Calu3 (cell line): ENCODE results near the gene GALR3. TPM values are rescaled to one million over a fixed set of nuclear protein-coding genes. Genes with fewer than 3 reads are reported as not detected.
A peak's percentile ranks its signal among the peaks of the same experiment; 100 is the strongest.

ENCODE experiments used
- Bru-seq: library from RNA; stranded (reverse); fragments of 400-500 nt; gene quantifications from one replicate; lab custom pipeline; 2021; lab: Mats Ljungman, UMichigan
- BruChase-seq, 2 experiments: library from RNA; stranded (reverse); fragments of 400-500 nt; gene quantifications; one replicate each; lab custom pipeline; 2021; lab: Mats Ljungman, UMichigan
- BruUV-seq: library from RNA; stranded (reverse); fragments of 400-500 nt; replicated peaks from 2 replicates; lab custom pipeline; 2021; lab: Mats Ljungman, UMichigan
- CTCF ChIA-PET: fragments of 300-600 bp; sonication (Branson Sonifier 250); formaldehyde crosslinking; loops from one replicate; lab custom pipeline; 2022; ENCODE audit warnings: antibody characterized with exemption; lab: Charles Lee
- DNase-seq: peaks from one replicate; pipeline ENCODE4 v3.0.0; 2022
- H3K27ac Mint-ChIP-seq: one replicate; pipeline ENCODE4 v1.8.0; 2022; ENCODE audit warnings: mixed read lengths; ENCODE audit not compliant: unreplicated experiment
- H3K27me3 Mint-ChIP-seq: one replicate; pipeline ENCODE4 v1.8.0; 2022; ENCODE audit warnings: mixed read lengths; ENCODE audit not compliant: unreplicated experiment
- H3K36me3 Mint-ChIP-seq: one replicate; pipeline ENCODE4 v1.8.0; 2022; ENCODE audit warnings: mild to moderate bottlenecking, moderate library complexity, mixed read lengths; ENCODE audit not compliant: insufficient read depth, unreplicated experiment
- H3K4me1 Mint-ChIP-seq: one replicate; pipeline ENCODE4 v1.8.0; 2022; ENCODE audit warnings: mild to moderate bottlenecking, low read depth, mixed read lengths; ENCODE audit not compliant: unreplicated experiment
- H3K4me3 Mint-ChIP-seq: one replicate; pipeline ENCODE4 v1.8.0; 2022; ENCODE audit warnings: mild to moderate bottlenecking, low read depth, moderate library complexity, mixed read lengths; ENCODE audit not compliant: unreplicated experiment
- H3K9me3 Mint-ChIP-seq: one replicate; pipeline ENCODE4 v1.8.0; 2022; ENCODE audit warnings: low read depth, mixed read lengths; ENCODE audit not compliant: unreplicated experiment
- intact Hi-C: fragments of 100-400 bp; cut with micrococcal nuclease; formaldehyde crosslinking; loops from one replicate; pipeline ENCODE4 v1.10.0; 2022; ENCODE audit not compliant: unreplicated experiment
- long read RNA-seq: library from polyadenylated mRNA; stranded (forward); transcript quantifications from one replicate; pipeline ENCODE4 v2.0.0, GENCODE V29; 2022
- total RNA-seq: library from RNA; stranded (reverse); gene quantifications from 2 replicates; pipeline ENCODE4 v1.2.3, GENCODE V29; 2022
- TF ChIP-seq, protein P1 (sequence below): fragments of 200-600 bp; IDR thresholded peaks from one replicate; pipeline ENCODE4 v1.8.0; 2022; ENCODE audit warnings: antibody characterized with exemption; ENCODE audit not compliant: unreplicated experiment

GALR3 gene
- total RNA-seq (0.31 TPM in 1 of 2 replicates, not detected in the other), Bru-seq, nascent RNA (percentile 19 among the genes with signal in this experiment), BruChase-seq, experiment 1, labeled RNA remaining after a 6-hour chase (percentile 33 among the genes with signal in this experiment), BruChase-seq, experiment 2, labeled RNA remaining after a 2-hour chase (percentile 37 among the genes with signal in this experiment)
- long read RNA-seq = 0 reads

DNA sequence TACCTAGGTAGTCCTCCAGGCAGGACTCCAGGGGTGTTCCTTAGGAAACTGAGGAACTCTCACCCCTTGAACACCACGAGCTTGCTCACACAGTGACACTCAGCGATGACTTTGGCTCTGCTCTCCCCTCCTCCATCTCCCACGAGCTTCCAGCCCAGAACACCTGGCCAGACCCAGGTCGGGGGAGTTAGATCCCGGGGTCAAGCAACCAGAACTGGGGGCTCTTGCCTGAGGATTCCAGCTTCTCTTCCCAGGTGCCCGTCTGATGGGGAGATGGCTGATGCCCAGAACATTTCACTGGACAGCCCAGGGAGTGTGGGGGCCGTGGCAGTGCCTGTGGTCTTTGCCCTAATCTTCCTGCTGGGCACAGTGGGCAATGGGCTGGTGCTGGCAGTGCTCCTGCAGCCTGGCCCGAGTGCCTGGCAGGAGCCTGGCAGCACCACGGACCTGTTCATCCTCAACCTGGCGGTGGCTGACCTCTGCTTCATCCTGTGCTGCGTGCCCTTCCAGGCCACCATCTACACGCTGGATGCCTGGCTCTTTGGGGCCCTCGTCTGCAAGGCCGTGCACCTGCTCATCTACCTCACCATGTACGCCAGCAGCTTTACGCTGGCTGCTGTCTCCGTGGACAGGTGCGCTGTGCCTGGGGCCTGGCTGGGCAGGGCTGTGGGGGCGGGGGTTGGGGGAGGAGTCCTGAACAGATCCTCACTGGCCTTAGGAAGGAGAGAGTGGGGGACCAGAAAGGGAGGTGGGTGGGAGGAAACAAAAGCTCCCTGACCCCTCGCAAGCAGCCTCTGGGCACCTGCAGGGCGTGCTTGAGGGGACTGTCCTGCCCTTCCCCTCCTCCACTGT lies at the start of gene GALR3:
GALR3 (plus strand) TSS at position 249 of the 852 bp plus-strand sequence; CDS start at position 274, 25 bp downstream.
- CTCF ChIA-PET = interaction anchor here (0.6 kb wide), 2 partner anchors 58 to 289 kb away, joined by 3 read pairs; no protein-coding TSS in a partner anchor
- Mint-ChIP-seq H3K9me3 (no peaks in the 10 kb centered on the region), H3K4me1 (peaks cover 9% of the 10 kb centered on the region), H3K36me3 (peaks cover 4% of the 10 kb centered on the region), H3K27ac (peak within 1 kb of the TSS; percentile 45), H3K4me3 (no peak within 1 kb of the TSS), H3K27me3 (no peaks in the 10 kb centered on the region)
- TF ChIP-seq, protein P1, sequence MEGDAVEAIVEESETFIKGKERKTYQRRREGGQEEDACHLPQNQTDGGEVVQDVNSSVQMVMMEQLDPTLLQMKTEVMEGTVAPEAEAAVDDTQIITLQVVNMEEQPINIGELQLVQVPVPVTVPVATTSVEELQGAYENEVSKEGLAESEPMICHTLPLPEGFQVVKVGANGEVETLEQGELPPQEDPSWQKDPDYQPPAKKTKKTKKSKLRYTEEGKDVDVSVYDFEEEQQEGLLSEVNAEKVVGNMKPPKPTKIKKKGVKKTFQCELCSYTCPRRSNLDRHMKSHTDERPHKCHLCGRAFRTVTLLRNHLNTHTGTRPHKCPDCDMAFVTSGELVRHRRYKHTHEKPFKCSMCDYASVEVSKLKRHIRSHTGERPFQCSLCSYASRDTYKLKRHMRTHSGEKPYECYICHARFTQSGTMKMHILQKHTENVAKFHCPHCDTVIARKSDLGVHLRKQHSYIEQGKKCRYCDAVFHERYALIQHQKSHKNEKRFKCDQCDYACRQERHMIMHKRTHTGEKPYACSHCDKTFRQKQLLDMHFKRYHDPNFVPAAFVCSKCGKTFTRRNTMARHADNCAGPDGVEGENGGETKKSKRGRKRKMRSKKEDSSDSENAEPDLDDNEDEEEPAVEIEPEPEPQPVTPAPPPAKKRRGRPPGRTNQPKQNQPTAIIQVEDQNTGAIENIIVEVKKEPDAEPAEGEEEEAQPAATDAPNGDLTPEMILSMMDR = no peak
- no TSS peak for BruUV-seq
- DNase-seq = no peak
- intact Hi-C loops = no loop called here

- TF ChIP-seq, protein P1 = no peak
- H3K27ac Mint-ChIP-seq = peak overlapping the region; percentile 6
- CTCF ChIA-PET = no interaction called here
- no peaks in the 10 kb centered on the region for H3K27me3 Mint-ChIP-seq
- BruUV-seq = no TSS peak
- peaks cover 15% of the 10 kb centered on the region for H3K4me1 Mint-ChIP-seq
- DNase-seq = no peak
- no peak overlapping the region for H3K4me3 Mint-ChIP-seq
- peaks cover 73% of the 10 kb centered on the region for H3K36me3 Mint-ChIP-seq
- intact Hi-C loops = no loop called here
- H3K9me3 Mint-ChIP-seq = no peaks in the 10 kb centered on the region
Measured at GRCh38 chr22:37774728-37775127, 48.5 kb upstream of the GALR3 start.

GRCh38 chr22:37775785-37776638 lies 47.2 kb upstream of the GALR3 start:
- H3K27me3 Mint-ChIP-seq = no peaks in the 10 kb centered on the region
- no peak for DNase-seq
- intact Hi-C loops = no loop called here
- H3K36me3 Mint-ChIP-seq = peaks cover 77% of the 10 kb centered on the region
- peaks cover 15% of the 10 kb centered on the region for H3K4me1 Mint-ChIP-seq
- H3K9me3 Mint-ChIP-seq = no peaks in the 10 kb centered on the region
- peak overlapping the region; percentile 89 for H3K27ac Mint-ChIP-seq
- H3K4me3 Mint-ChIP-seq = peak overlapping the region; percentile 16
- BruUV-seq = TSS peak; percentile 7
- TF ChIP-seq, protein P1 = no peak
- CTCF ChIA-PET = interaction anchor here (1.1 kb wide), 1 partner anchor 133 kb away, joined by 5 read pairs; no protein-coding TSS in a partner anchor

DNA sequence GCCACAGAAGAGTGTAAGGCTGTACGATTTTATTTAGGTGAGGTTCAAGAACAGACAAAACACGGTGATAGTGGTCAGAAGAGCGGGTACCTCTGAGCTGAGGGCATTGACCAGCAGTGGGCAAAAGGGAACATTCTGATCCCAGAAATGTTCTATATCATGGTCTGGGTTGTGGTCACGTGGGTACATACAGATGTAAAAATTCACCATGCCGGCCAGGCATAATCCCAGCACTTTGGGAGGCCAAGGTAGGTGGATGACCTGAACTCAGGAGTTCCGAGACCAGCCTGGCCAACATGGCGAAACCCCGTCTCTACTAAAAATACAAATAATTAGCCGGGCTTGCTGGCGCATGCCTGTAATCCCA lies 46.6 kb upstream of the GALR3 start:
- H3K4me1 Mint-ChIP-seq = peaks cover 15% of the 10 kb centered on the region
- H3K9me3 Mint-ChIP-seq = no peaks in the 10 kb centered on the region
- no peaks in the 10 kb centered on the region for H3K27me3 Mint-ChIP-seq
- CTCF ChIA-PET = interaction anchor here (1.1 kb wide), 1 partner anchor 133 kb away, joined by 5 read pairs; no protein-coding TSS in a partner anchor
- H3K36me3 Mint-ChIP-seq = peaks cover 72% of the 10 kb centered on the region
- peak overlapping the region; percentile 16 for H3K4me3 Mint-ChIP-seq
- intact Hi-C loops = no loop called here
- DNase-seq = no peak
- BruUV-seq = no TSS peak
- TF ChIP-seq, protein P1 = no peak
- H3K27ac Mint-ChIP-seq = peak overlapping the region; percentile 89
